Endothelial cell of umbilical vein (primary cell): Measurements from ENCODE around the gene C15orf61. TPM values are rescaled to one million over a fixed set of nuclear protein-coding genes. Genes with fewer than 3 reads are reported as not detected.

Experiments used
- BruUV-seq: library from RNA; stranded (reverse); fragments of 400-500 nt; replicated peaks from 2 replicates; lab custom pipeline; 2021; lab: Mats Ljungman, UMichigan
- CTCF ChIA-PET: fragments of 300-600, 350-600 bp; sonication (Branson Sonifier 250); formaldehyde crosslinking; loops from one replicate; lab custom pipeline; 2021; ENCODE audit warnings: antibody characterized with exemption, inconsistent platforms; lab: Charles Lee
- POLR2A ChIA-PET: fragments of 300-600, 350-600 bp; sonication (Branson Sonifier 250); formaldehyde crosslinking; loops from one replicate; lab custom pipeline; 2021; ENCODE audit warnings: antibody characterized with exemption, inconsistent platforms; lab: Charles Lee
- DNase-seq: peaks from one replicate; pipeline ENCODE4 v3.0.0-alpha.2; 2011; ENCODE audit warnings: low read depth, low spot score
- FAIRE-seq: peaks from 2 replicates; lab custom pipeline; 2011; peaks lifted over from hg19 to GRCh38; lab: Jason Lieb, UNC
- H2AFZ ChIP-seq: 2 replicates; pipeline ENCODE4 v1.6.0; 2012; ENCODE audit warnings: low read depth, low read length, control low read depth, inconsistent platforms
- H3K27ac ChIP-seq: 2 replicates; pipeline ENCODE4 v1.5.1; 2011; ENCODE audit warnings: low read depth, mild to moderate bottlenecking, control low read depth, low read length, moderate library complexity; ENCODE audit not compliant: insufficient read depth
- H3K27me3 ChIP-seq, 2 experiments: 2 replicates each; pipeline versions ENCODE4 v1.6.0 to v1.6.1; 2011; ENCODE audit warnings: low read length in 2 of 2, mixed read lengths in 1 of 2; ENCODE audit not compliant: control insufficient read depth in 2 of 2, insufficient read depth in 2 of 2
- H3K36me3 ChIP-seq, 2 experiments: 2 replicates in 1 of 2; 3 replicates in 1 of 2; pipeline ENCODE4 v1.5.1; 2011; ENCODE audit warnings: low read length in 2 of 2, mild to moderate bottlenecking in 1 of 2, moderate library complexity in 1 of 2; ENCODE audit not compliant: control insufficient read depth in 2 of 2, insufficient read depth in 2 of 2; ENCODE audit errors: extremely low read depth in 1 of 2
- H3K4me1 ChIP-seq: 3 replicates; pipeline ENCODE4 v1.5.1; 2011; ENCODE audit warnings: mild to moderate bottlenecking, low read length; ENCODE audit not compliant: control insufficient read depth, insufficient read depth; ENCODE audit errors: extremely low read depth
- H3K4me2 ChIP-seq: 2 replicates; pipeline ENCODE4 v1.6.1; 2011; ENCODE audit warnings: low read length, control low read depth, mixed read lengths; ENCODE audit not compliant: insufficient read depth
- H3K4me3 ChIP-seq, 3 experiments: fragments of 200-600 bp in 1 of 3; sonication (generic), shearing (Covaris generic) in 1 of 3; replicated peaks in 1 of 3; 2 replicates each; pipeline ENCODE4 v1.5.1; 2011 to 2016; ENCODE audit warnings: control low read depth in 3 of 3, low read length in 3 of 3, mild to moderate bottlenecking in 2 of 3, inconsistent platforms in 1 of 3, low read depth in 1 of 3, moderate library complexity in 1 of 3; ENCODE audit not compliant: insufficient read depth in 1 of 3
- H3K79me2 ChIP-seq: 2 replicates; pipeline ENCODE4 v1.6.0; 2012; ENCODE audit warnings: low read length, inconsistent platforms; ENCODE audit not compliant: control insufficient read depth, insufficient read depth
- H3K9ac ChIP-seq: replicated peaks from 2 replicates; pipeline ENCODE3; 2011; ENCODE audit warnings: low read length, control low read depth; ENCODE audit not compliant: insufficient read depth; ENCODE audit errors: extremely low read depth
- H3K9me1 ChIP-seq: replicated peaks from 3 replicates; pipeline ENCODE4 v1.6.0; 2011; ENCODE audit warnings: mild to moderate bottlenecking, low read length; ENCODE audit not compliant: control insufficient read depth, insufficient read depth; ENCODE audit errors: extremely low read depth
- H3K9me3 ChIP-seq: replicated peaks from 2 replicates; pipeline ENCODE4 v1.5.1; 2012; ENCODE audit warnings: low read length, inconsistent platforms; ENCODE audit not compliant: control insufficient read depth, insufficient read depth
- H4K20me1 ChIP-seq: replicated peaks from 2 replicates; pipeline ENCODE3; 2011; ENCODE audit warnings: mild to moderate bottlenecking, low read length; ENCODE audit not compliant: control insufficient read depth, insufficient read depth; ENCODE audit errors: extremely low read depth
- EZH2 ChIP-seq: IDR thresholded peaks from 2 replicates; pipeline ENCODE4 v1.6.1; 2012; ENCODE audit warnings: borderline replicate concordance, low read depth, mild to moderate bottlenecking, moderate library complexity, low read length, inconsistent platforms; ENCODE audit not compliant: severe bottlenecking
- GATA2 ChIP-seq: IDR thresholded peaks from 2 replicates; pipeline ENCODE4 v1.7.0; 2011; ENCODE audit warnings: low read depth, mild to moderate bottlenecking, moderate library complexity, mixed read lengths, low read length; ENCODE audit not compliant: insufficient read length, insufficient read depth
- JUN ChIP-seq: IDR thresholded peaks from 2 replicates; pipeline ENCODE4 v1.6.1; 2011; ENCODE audit warnings: borderline replicate concordance, low read depth; ENCODE audit not compliant: insufficient read length, insufficient read depth
- MYC ChIP-seq: IDR thresholded peaks from one replicate; pipeline ENCODE4 v1.6.1; 2011; ENCODE audit warnings: mild to moderate bottlenecking, low read depth, low read length
- POLR2A ChIP-seq: IDR thresholded peaks from 2 replicates; pipeline ENCODE4 v1.6.1; 2012; ENCODE audit warnings: low read depth, mild to moderate bottlenecking, control low read depth, low read length
- POLR2AphosphoS5 ChIP-seq: IDR thresholded peaks from 2 replicates; pipeline ENCODE4 v1.6.1; 2012; ENCODE audit warnings: low read depth, mild to moderate bottlenecking, control low read depth, low read length, moderate library complexity; ENCODE audit not compliant: insufficient read depth
- dilution Hi-C: fragments of 300-500 bp; cut with MboI; formaldehyde crosslinking; loops from one replicate; pipeline ENCODE4 v1.15.0; 2019; ENCODE audit warnings: low sequenced_read_pairs; ENCODE audit not compliant: extremely low pct_ligation_motif_present
- intact Hi-C: fragments of 100-400 bp; cut with micrococcal nuclease; formaldehyde crosslinking; loops from one replicate; pipeline ENCODE4 v1.10.0; 2022
- polyA plus RNA-seq, 4 experiments: library from polyadenylated mRNA; depleted of rRNA in 3 of 4; stranded (reverse) in 3 of 4; unstranded in 1 of 4; fragments of >200 nt; gene quantifications; 2 replicates each; pipeline versions ENCODE4 v1.2.1 to v1.2.3, GENCODE V29; 2011 to 2012; ENCODE audit warnings: missing spikeins in 1 of 4
- total RNA-seq: library from RNA; stranded (reverse); gene quantifications from 2 replicates; pipeline ENCODE4 v1.2.3, GENCODE V29; 2021

C15orf61 gene
- total and polyA plus RNA-seq, 2 donors (not counting 3 experiments of a cell fraction or from before 2014, with no cell fraction given) = 3.2 to 4.1 TPM

- TF ChIP-seq EZH2 = no peak
- no peak for TF ChIP-seq POLR2AphosphoS5
- no peak for TF ChIP-seq GATA2
- TF ChIP-seq MYC = no peak
- no peak for TF ChIP-seq POLR2A
- Histone ChIP-seq H3K79me2 (no peaks in the 10 kb centered on the region), H3K9me3 (no peaks in the 10 kb centered on the region), H3K27ac (no peak overlapping the region), H2AFZ (no peak overlapping the region), H3K36me3 (no peaks in the 10 kb centered on the region), H3K9me1 (no peaks in the 10 kb centered on the region), H3K4me2 (no peak overlapping the region), H3K4me1 (peaks cover 7% of the 10 kb centered on the region), H3K9ac (no peak overlapping the region), H4K20me1 (no peaks in the 10 kb centered on the region), H3K4me3 (no peak overlapping the region), H3K27me3 (no peaks in the 10 kb centered on the region)
- intact Hi-C loops (no loop called here), dilution Hi-C loops (no loop called here)
- FAIRE-seq (no peak), DNase-seq (no peak)
- POLR2A ChIA-PET = no interaction called here
- BruUV-seq = no TSS peak
- CTCF ChIA-PET = interaction anchor here (1.0 to 1.1 kb wide), 2 partner anchors 9 kb away, joined by 3 to 4 read pairs; no protein-coding TSS in a partner anchor
Observed at GRCh38 chr15:67504056-67504455, 16.9 kb upstream of the C15orf61 start.

- Histone ChIP-seq H3K27ac (no peak overlapping the region), H3K4me3 (no peak overlapping the region), H3K4me2 (no peak overlapping the region), H3K9me3 (no peaks in the 10 kb centered on the region), H3K27me3 (no peaks in the 10 kb centered on the region), H3K9me1 (no peaks in the 10 kb centered on the region), H2AFZ (no peak overlapping the region), H3K9ac (no peak overlapping the region), H3K4me1 (peaks cover 7% of the 10 kb centered on the region), H4K20me1 (no peaks in the 10 kb centered on the region), H3K79me2 (no peaks in the 10 kb centered on the region), H3K36me3 (no peaks in the 10 kb centered on the region)
- FAIRE-seq = no peak
- ChIA-PET CTCF (no interaction called here), POLR2A (no interaction called here)
- no peak for TF ChIP-seq JUN
- TF ChIP-seq POLR2AphosphoS5 = no peak
- no peak for TF ChIP-seq EZH2
- dilution Hi-C loops = no loop called here
- BruUV-seq = no TSS peak
- DNase-seq = no peak
- intact Hi-C loops = no loop called here
Observed at GRCh38 chr15:67504796-67505195, 16.1 kb upstream of the C15orf61 start.
